ENCODE results near the gene TBL1X. TPM values are rescaled to one million over a fixed set of nuclear protein-coding genes. Genes with fewer than 3 reads are reported as not detected.

Gene TBL1X
- total and polyA plus RNA-seq, 7 donors = 2.0 to 17.6 (median 7.8) TPM

DNA sequence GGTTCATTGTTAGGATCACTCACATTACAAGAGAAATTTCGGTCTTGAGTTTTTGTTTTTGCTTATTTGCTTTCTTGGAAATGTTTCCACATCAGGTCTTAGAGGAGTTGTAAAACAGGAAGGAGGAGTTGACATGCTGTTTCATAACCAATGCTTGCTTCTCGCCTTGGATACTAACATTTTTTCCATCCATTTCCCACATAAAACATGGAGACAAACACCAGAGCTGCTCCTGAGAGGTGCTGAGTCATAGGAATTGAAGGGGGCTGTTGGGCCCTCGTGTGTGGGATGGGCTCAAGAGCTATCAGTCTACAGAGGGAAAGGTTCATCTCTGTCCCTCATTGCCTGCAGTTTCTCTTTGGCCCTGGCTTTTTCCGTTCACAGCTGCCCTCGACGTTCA lies 29.9 kb downstream of the TBL1X start:
- Histone ChIP-seq H3K4me1 (peaks cover 5% of the 10 kb centered on the region), H3K27ac (no peak overlapping the region), H3K9me3 (no peaks in the 10 kb centered on the region), H3K4me3 (no peak overlapping the region), H3K36me3 (ENCODE audit: insufficient read depth in 1 of 2, low read depth in 1 of 2) (no peaks in the 10 kb centered on the region), H3K27me3 (ENCODE audit: insufficient read depth in 3 of 3, low read length in 2 of 3) (no peaks in the 10 kb centered on the region)
- WGBS, 3 donors = 63 to 73% (median 71%) methylated on average over 6 of the region's 6 CpGs
- DNase-seq (no peak), ATAC-seq (no peak)
- intact Hi-C loops (cut with DNase I) = no loop called here
- TF ChIP-seq, protein P1, sequence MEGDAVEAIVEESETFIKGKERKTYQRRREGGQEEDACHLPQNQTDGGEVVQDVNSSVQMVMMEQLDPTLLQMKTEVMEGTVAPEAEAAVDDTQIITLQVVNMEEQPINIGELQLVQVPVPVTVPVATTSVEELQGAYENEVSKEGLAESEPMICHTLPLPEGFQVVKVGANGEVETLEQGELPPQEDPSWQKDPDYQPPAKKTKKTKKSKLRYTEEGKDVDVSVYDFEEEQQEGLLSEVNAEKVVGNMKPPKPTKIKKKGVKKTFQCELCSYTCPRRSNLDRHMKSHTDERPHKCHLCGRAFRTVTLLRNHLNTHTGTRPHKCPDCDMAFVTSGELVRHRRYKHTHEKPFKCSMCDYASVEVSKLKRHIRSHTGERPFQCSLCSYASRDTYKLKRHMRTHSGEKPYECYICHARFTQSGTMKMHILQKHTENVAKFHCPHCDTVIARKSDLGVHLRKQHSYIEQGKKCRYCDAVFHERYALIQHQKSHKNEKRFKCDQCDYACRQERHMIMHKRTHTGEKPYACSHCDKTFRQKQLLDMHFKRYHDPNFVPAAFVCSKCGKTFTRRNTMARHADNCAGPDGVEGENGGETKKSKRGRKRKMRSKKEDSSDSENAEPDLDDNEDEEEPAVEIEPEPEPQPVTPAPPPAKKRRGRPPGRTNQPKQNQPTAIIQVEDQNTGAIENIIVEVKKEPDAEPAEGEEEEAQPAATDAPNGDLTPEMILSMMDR (IDR thresholded peaks at IDR 0.05) = no peak

DNA sequence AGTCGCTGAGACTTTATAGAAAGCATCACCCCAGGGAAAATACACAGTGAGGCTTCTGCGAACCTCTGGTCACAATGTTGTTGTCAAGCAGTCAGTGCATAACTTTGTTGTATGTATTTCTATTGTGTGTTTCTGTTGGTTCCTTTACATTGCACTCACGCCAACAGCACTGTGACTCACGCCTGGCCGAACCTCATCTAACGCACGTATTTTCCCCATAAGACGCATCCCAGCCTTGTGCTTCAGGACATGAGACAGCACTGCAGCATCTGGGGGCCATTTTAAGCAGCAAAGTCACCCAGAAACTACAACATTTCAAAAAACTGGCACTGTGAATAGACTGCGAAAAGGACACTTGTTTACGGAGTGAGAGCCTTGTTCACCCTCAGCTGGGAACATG lies 30.6 kb downstream of the TBL1X start:
- ATAC-seq = no peak
- H3K4me3 ChIP-seq = no peak overlapping the region
- no peaks in the 10 kb centered on the region for H3K36me3 ChIP-seq (ENCODE audit: insufficient read depth in 1 of 2, low read depth in 1 of 2)
- intact Hi-C loops (cut with DNase I) = no loop called here
- no peaks in the 10 kb centered on the region for H3K9me3 ChIP-seq
- 92 to 95% (median 94%) methylated on average over 10 of the region's 10 CpGs for WGBS, 3 donors
- H3K27me3 ChIP-seq (ENCODE audit: insufficient read depth in 3 of 3, low read length in 2 of 3) = no peaks in the 10 kb centered on the region
- H3K4me1 ChIP-seq = peaks cover 5% of the 10 kb centered on the region
- DNase-seq = no peak
- H3K27ac ChIP-seq = no peak overlapping the region
- TF ChIP-seq, protein P1 (IDR thresholded peaks at IDR 0.05) = no peak

DNA sequence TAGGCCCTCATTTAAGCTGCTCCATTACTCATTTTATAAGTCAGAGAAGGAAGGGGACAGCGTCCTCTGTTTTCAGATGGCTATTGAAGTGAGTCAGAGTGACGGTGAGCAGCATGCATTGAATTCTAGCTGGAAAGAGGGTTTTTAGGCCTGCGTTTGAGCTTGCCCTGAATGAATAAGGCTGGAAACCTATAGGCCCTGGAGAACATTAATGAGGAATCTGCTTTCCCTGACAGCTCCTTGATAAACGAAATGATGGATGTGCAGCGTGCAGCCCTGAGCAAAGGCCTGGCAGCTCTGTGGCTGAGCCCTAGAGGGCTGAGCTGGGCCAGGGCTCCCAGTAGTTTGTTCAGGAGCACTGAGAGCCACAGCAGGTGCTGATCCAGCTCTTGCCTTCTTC lies 33.4 kb downstream of the TBL1X start:
- Histone ChIP-seq H3K9me3 (no peaks in the 10 kb centered on the region), H3K27ac (no peak overlapping the region), H3K36me3 (ENCODE audit: insufficient read depth in 1 of 2, low read depth in 1 of 2) (peaks cover 0 to 6% of the 10 kb centered on the region in 2 donors), H3K4me1 (no peaks in the 10 kb centered on the region), H3K27me3 (ENCODE audit: insufficient read depth in 3 of 3, low read length in 2 of 3) (no peaks in the 10 kb centered on the region), H3K4me3 (no peak overlapping the region)
- intact Hi-C loops (cut with DNase I) = no loop called here
- WGBS, 3 donors = 79 to 93% (median 91%) methylated on average over 5 of the region's 5 CpGs
- no peak for ATAC-seq
- DNase-seq = no peak
- TF ChIP-seq, protein P1 (IDR thresholded peaks at IDR 0.05) = no peak

DNA sequence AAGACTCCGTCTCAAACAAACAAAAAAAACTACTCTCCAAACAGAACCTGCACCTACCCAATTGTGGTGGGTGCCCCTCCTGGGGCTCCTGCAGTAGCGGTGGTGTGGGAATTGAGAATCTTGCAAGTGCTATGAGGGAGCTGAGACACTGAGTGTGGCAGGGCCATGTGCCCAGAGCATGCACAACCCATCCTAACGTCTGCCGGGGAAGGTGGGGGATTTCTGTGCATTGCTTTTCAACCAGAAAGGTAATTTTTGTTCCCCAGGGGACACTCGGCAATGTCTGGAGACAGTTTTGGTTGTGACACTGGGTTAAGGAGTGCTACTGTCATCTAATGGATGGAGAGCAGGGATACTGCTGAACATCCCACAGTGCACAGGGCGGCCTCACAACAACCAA lies 35.7 kb downstream of the TBL1X start:
- H3K4me1 ChIP-seq = no peaks in the 10 kb centered on the region
- WGBS, 3 donors = 76 to 89% (median 89%) methylated on average over 6 of the region's 6 CpGs

DNA sequence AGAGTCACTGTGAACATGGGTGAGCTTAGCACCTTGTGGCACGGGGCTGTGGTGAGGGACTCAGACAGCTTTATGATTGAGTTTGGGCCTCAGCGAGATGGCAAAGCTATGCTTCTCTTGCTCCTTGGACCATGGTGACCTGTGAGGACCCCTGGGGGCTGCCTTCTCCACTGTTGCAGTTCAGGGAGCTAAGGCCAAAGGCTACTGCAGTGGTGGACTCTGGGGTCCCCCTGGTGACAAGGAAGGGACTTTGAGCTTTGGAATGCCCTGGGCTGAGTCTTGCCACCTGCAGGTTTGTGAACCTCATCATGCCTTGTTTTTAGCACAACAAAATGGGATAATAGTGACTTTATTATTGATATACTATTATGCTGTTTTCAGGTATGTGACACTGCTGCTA lies 36.5 kb downstream of the TBL1X start:
- DNase-seq (no peak), ATAC-seq (no peak)
- TF ChIP-seq, protein P1 (IDR thresholded peaks at IDR 0.05) = no peak
- no peaks in the 10 kb centered on the region for H3K27me3 ChIP-seq (ENCODE audit: insufficient read depth in 3 of 3, low read length in 2 of 3)
- H3K36me3 ChIP-seq (ENCODE audit: insufficient read depth in 1 of 2, low read depth in 1 of 2) = peaks cover 0 to 6% of the 10 kb centered on the region in 2 donors
- intact Hi-C loops (cut with DNase I) = no loop called here
- WGBS, 3 donors = 85 to 100% (median 94%) methylated on average over 2 of the region's 2 CpGs
- no peak overlapping the region for H3K27ac ChIP-seq
- H3K9me3 ChIP-seq = no peaks in the 10 kb centered on the region
- no peak overlapping the region for H3K4me3 ChIP-seq
- H3K4me1 ChIP-seq = no peaks in the 10 kb centered on the region

More for the DNA sequence above, 35.7 kb downstream of the TBL1X start:
- DNase-seq (no peak), ATAC-seq (no peak)
- TF ChIP-seq, protein P1 (IDR thresholded peaks at IDR 0.05) = no peak
- intact Hi-C loops (cut with DNase I) = no loop called here
- no peaks in the 10 kb centered on the region for H3K9me3 ChIP-seq
- H3K36me3 ChIP-seq (ENCODE audit: insufficient read depth in 1 of 2, low read depth in 1 of 2) = peaks cover 0 to 6% of the 10 kb centered on the region in 2 donors
- H3K4me3 ChIP-seq = no peak overlapping the region
- H3K27ac ChIP-seq = no peak overlapping the region
- H3K27me3 ChIP-seq (ENCODE audit: insufficient read depth in 3 of 3, low read length in 2 of 3) = no peaks in the 10 kb centered on the region
